ENCODE results near the gene ZC3H4. TPM values are rescaled to one million over a fixed set of nuclear protein-coding genes. Genes with fewer than 3 reads are reported as not detected.

ZC3H4 gene
- total RNA-seq, 1 donor from 2014 or later: 89.1 TPM

DNA sequence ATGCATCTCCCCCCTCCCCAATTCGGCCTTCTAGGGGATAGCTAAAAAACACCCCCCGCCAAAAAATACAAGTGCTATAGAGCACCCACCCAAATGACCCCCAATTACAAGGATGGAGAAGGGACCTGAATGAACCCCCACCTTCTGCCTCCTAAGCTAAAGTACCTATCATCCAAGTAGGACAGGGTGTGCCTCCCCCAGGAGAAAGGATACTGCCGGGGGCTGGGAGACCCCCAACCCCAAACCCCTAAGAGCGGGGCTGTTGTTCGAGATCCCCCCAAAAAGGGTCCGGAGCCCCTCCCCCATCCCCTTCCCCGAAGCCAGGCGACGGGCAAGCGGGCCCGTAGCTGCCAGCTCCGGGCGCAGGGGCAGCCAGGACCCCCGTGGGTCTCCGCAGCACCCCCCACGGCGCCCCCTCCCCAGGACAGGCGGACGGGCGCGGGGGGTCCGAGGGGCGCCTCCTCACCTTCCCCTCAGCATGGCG, 1.9 kb downstream of the ZC3H4 start:
- intact Hi-C loops (cut with micrococcal nuclease): loop anchor here (1.0 to 5.0 kb wide), 7 partner anchors 34 to 765 kb away; partner anchors contain the start of genes PPP5C, PRKD2 and SLC1A5
- Mint-ChIP-seq H3K36me3 (ENCODE audit: low read depth) (peaks cover 39% of the 10 kb centered on the region), H3K4me1 (peaks cover 53% of the 10 kb centered on the region), H3K27me3 (no peaks in the 10 kb centered on the region), H3K9me3 (no peaks in the 10 kb centered on the region), H3K27ac (peak overlapping the region; percentile 100), H3K4me3 (peak overlapping the region; percentile 100)
- no peak for DNase-seq
- TF ChIP-seq CTCF (IDR thresholded peaks at IDR 0.05): no peak
- ATAC-seq (ENCODE audit: low read depth): no peak
- ChIA-PET CTCF (interaction anchor here (1.4 kb wide), 1 partner anchor 21 kb away, joined by 4 read pairs; no protein-coding TSS in a partner anchor), POLR2A (interaction anchor here (0.5 to 4.9 kb wide), 19 partner anchors 13 to 1605 kb away, joined by 3 to 97 read pairs (median 11); partner anchors contain the start of genes AP2S1, CCDC9, DACT3 and INAFM1)

- TF ChIP-seq CTCF (IDR thresholded peaks at IDR 0.05): no peak
- peaks cover 39% of the 10 kb centered on the region for H3K36me3 Mint-ChIP-seq (ENCODE audit: low read depth)
- ChIA-PET CTCF (interaction anchor here (1.4 kb wide), 1 partner anchor 22 kb away, joined by 4 read pairs; no protein-coding TSS in a partner anchor), POLR2A (interaction anchor here (0.5 to 4.9 kb wide), 16 partner anchors 12 to 450 kb away, joined by 3 to 97 read pairs (median 4); partner anchors contain the start of genes AP2S1, CCDC9, DACT3 and INAFM1)
- H3K9me3 Mint-ChIP-seq: no peaks in the 10 kb centered on the region
- H3K27me3 Mint-ChIP-seq: no peaks in the 10 kb centered on the region
- DNase-seq (peak; percentile 41), ATAC-seq (ENCODE audit: low read depth) (no peak)
- H3K4me1 Mint-ChIP-seq: peaks cover 56% of the 10 kb centered on the region
- H3K27ac Mint-ChIP-seq: peak overlapping the region; percentile 100
- intact Hi-C loops (cut with micrococcal nuclease): loop anchor here (5.0 kb wide), 3 partner anchors 34 to 494 kb away; partner anchors contain the start of gene SLC1A5
- H3K4me3 Mint-ChIP-seq: peak overlapping the region; percentile 100
Observed at GRCh38 chr19:47111006-47111621, 2.5 kb downstream of the ZC3H4 start.

GRCh38 chr19:47110521-47111005, 3.0 kb downstream of the ZC3H4 start:
- peaks cover 44% of the 10 kb centered on the region for H3K36me3 Mint-ChIP-seq (ENCODE audit: low read depth)
- H3K4me1 Mint-ChIP-seq: peaks cover 61% of the 10 kb centered on the region
- DNase-seq: no peak
- ATAC-seq (ENCODE audit: low read depth): no peak
- ChIA-PET CTCF (interaction anchor here (1.4 kb wide), 1 partner anchor 23 kb away, joined by 4 read pairs; no protein-coding TSS in a partner anchor), POLR2A (interaction anchor here (0.5 to 4.9 kb wide), 10 partner anchors 12 to 325 kb away, joined by 3 to 97 read pairs (median 5); partner anchors contain the start of genes CCDC9, INAFM1 and SAE1)
- intact Hi-C loops (cut with micrococcal nuclease): loop anchor here (1.0 to 5.0 kb wide), 4 partner anchors 16 to 493 kb away; partner anchors contain the start of gene SLC1A5
- H3K4me3 Mint-ChIP-seq: peak overlapping the region; percentile 100
- H3K27ac Mint-ChIP-seq: peak overlapping the region; percentile 100
- H3K9me3 Mint-ChIP-seq: no peaks in the 10 kb centered on the region
- H3K27me3 Mint-ChIP-seq: no peaks in the 10 kb centered on the region
- TF ChIP-seq CTCF (IDR thresholded peaks at IDR 0.05): no peak

GRCh38 chr19:47109541-47110375, 3.8 kb downstream of the ZC3H4 start:
- peaks cover 50% of the 10 kb centered on the region for H3K36me3 Mint-ChIP-seq (ENCODE audit: low read depth)
- no peak for TF ChIP-seq CTCF (IDR thresholded peaks at IDR 0.05)
- H3K9me3 Mint-ChIP-seq: no peaks in the 10 kb centered on the region
- peak overlapping the region; percentile 100 for H3K4me3 Mint-ChIP-seq
- H3K27me3 Mint-ChIP-seq: no peaks in the 10 kb centered on the region
- peak overlapping the region; percentile 100 for H3K27ac Mint-ChIP-seq
- ChIA-PET POLR2A (interaction anchor here (0.6 to 4.9 kb wide), 9 partner anchors 12 to 324 kb away, joined by 3 to 97 read pairs (median 4); partner anchors contain the start of gene INAFM1), CTCF (no interaction called here)
- intact Hi-C loops (cut with micrococcal nuclease): loop anchor here (1.0 to 5.0 kb wide), 4 partner anchors 15 to 492 kb away; partner anchors contain the start of gene SLC1A5
- peaks cover 68% of the 10 kb centered on the region for H3K4me1 Mint-ChIP-seq
- DNase-seq (no peak), ATAC-seq (ENCODE audit: low read depth) (no peak)
